ENCODE data around the gene SWAP70.

DNA sequence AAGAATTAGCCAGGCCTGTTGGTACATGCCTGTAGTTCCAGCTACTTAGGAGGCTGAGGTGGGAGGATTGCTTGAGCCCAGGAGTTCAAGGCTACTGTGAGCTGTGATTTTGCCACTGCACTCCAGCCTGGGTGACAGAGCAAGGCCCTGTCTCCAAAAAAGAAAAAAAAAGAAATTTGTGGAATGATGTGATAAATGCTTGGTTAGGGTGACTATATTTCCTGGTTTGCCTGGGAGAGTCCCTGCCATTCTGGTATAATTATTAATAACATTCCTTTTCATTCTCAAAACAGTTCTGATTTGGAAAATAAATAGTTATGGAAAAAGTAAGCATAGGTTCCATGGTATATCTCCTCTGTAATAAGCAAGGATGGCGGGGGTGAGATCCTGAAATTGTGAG is 74.8 kb downstream of the SWAP70 start:
- TF ChIP-seq, protein P1, sequence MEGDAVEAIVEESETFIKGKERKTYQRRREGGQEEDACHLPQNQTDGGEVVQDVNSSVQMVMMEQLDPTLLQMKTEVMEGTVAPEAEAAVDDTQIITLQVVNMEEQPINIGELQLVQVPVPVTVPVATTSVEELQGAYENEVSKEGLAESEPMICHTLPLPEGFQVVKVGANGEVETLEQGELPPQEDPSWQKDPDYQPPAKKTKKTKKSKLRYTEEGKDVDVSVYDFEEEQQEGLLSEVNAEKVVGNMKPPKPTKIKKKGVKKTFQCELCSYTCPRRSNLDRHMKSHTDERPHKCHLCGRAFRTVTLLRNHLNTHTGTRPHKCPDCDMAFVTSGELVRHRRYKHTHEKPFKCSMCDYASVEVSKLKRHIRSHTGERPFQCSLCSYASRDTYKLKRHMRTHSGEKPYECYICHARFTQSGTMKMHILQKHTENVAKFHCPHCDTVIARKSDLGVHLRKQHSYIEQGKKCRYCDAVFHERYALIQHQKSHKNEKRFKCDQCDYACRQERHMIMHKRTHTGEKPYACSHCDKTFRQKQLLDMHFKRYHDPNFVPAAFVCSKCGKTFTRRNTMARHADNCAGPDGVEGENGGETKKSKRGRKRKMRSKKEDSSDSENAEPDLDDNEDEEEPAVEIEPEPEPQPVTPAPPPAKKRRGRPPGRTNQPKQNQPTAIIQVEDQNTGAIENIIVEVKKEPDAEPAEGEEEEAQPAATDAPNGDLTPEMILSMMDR (IDR thresholded peaks at IDR 0.05; ENCODE audit: insufficient read depth, low read length, poor library complexity, severe bottlenecking), result no peak
- TF ChIP-seq EZH2phosphoT487 (conservative IDR thresholded peaks at IDR 0.05; ENCODE audit: low read length), result no peak
